Nephron (organoid): Measurements from ENCODE around the gene UBTD1.

Experiments
- H3K27ac Mint-ChIP-seq, 3 experiments: 2 replicates each; pipeline ENCODE4 v1.8.0; 2020; ENCODE audit warnings: mixed read lengths in 3 of 3, mild to moderate bottlenecking in 2 of 3, moderate library complexity in 1 of 3
- H3K27me3 Mint-ChIP-seq: 2 replicates; pipeline ENCODE4 v1.8.0; 2021; ENCODE audit warnings: low read depth, mild to moderate bottlenecking, moderate library complexity, mixed read lengths
- H3K36me3 Mint-ChIP-seq: 2 replicates; pipeline ENCODE4 v1.8.0; 2020; ENCODE audit warnings: low read depth, mixed read lengths
- H3K4me1 Mint-ChIP-seq: 2 replicates; pipeline ENCODE4 v1.8.0; 2020; ENCODE audit warnings: mixed read lengths
- H3K4me3 Mint-ChIP-seq, 3 experiments: 2 replicates each; pipeline ENCODE4 v1.8.0; 2020; ENCODE audit warnings: mild to moderate bottlenecking in 3 of 3, mixed read lengths in 3 of 3, moderate library complexity in 2 of 3
- H3K9me3 Mint-ChIP-seq: 2 replicates; pipeline ENCODE4 v1.8.0; 2020; ENCODE audit warnings: mixed read lengths
- TF ChIP-seq, protein P1 (sequence below), 3 experiments: fragments of 200-600 bp; sonication (generic); IDR thresholded peaks; one replicate each; pipeline ENCODE4 v1.5.0; 2021; ENCODE audit warnings: antibody characterized with exemption in 3 of 3; ENCODE audit not compliant: unreplicated experiment in 3 of 3

The UBTD1 gene

GRCh38 chr10:97511711-97512440 lies 13.2 kb downstream of the UBTD1 start:
- Mint-ChIP-seq H3K27ac (peak overlapping the region in 1 of 3 experiments; percentile 63), H3K27me3 (no peaks in the 10 kb centered on the region), H3K4me1 (peaks cover 36% of the 10 kb centered on the region), H3K4me3 (no peak overlapping the region), H3K9me3 (no peaks in the 10 kb centered on the region), H3K36me3 (no peaks in the 10 kb centered on the region)
- TF ChIP-seq, protein P1, sequence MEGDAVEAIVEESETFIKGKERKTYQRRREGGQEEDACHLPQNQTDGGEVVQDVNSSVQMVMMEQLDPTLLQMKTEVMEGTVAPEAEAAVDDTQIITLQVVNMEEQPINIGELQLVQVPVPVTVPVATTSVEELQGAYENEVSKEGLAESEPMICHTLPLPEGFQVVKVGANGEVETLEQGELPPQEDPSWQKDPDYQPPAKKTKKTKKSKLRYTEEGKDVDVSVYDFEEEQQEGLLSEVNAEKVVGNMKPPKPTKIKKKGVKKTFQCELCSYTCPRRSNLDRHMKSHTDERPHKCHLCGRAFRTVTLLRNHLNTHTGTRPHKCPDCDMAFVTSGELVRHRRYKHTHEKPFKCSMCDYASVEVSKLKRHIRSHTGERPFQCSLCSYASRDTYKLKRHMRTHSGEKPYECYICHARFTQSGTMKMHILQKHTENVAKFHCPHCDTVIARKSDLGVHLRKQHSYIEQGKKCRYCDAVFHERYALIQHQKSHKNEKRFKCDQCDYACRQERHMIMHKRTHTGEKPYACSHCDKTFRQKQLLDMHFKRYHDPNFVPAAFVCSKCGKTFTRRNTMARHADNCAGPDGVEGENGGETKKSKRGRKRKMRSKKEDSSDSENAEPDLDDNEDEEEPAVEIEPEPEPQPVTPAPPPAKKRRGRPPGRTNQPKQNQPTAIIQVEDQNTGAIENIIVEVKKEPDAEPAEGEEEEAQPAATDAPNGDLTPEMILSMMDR (IDR thresholded peaks at IDR 0.05; ENCODE audit: unreplicated experiment in 3 of 3): no peak

- Mint-ChIP-seq H3K4me3 (no peak overlapping the region), H3K9me3 (no peaks in the 10 kb centered on the region), H3K4me1 (peaks cover 44% of the 10 kb centered on the region), H3K27ac (peak overlapping the region in 1 of 3 experiments; percentile 6), H3K27me3 (no peaks in the 10 kb centered on the region), H3K36me3 (no peaks in the 10 kb centered on the region)
- TF ChIP-seq, protein P1 (IDR thresholded peaks at IDR 0.05; ENCODE audit: unreplicated experiment in 3 of 3): no peak
These were observed 14.3 kb downstream of the UBTD1 start for GRCh38 chr10:97512993-97513392.

DNA sequence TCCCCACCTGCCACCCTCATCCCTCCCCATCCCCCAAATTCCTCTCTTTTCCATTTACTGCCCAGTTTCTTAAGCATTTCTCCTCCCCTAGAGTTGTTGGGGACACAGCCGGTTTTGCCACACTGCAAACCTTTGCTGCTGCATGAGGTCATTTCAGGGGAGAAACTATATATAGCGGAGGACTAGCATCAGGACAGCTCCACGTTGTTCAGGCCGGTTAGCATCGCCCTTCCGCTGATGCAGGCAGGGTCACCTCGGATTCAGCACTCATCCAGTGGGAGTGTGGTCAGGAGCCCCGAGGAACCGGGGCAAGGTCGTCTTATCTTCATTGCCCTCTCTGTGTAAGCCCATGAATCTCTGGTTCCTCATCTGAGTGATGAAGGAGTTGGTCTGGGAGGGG lies 15.6 kb downstream of the UBTD1 start:
- TF ChIP-seq, protein P1 (IDR thresholded peaks at IDR 0.05; ENCODE audit: unreplicated experiment in 3 of 3): no peak
- H3K27me3 Mint-ChIP-seq: no peaks in the 10 kb centered on the region
- H3K9me3 Mint-ChIP-seq: no peaks in the 10 kb centered on the region
- peak overlapping the region in 1 of 3 experiments; percentile 37 for H3K27ac Mint-ChIP-seq
- H3K4me1 Mint-ChIP-seq: peaks cover 48% of the 10 kb centered on the region
- H3K36me3 Mint-ChIP-seq: no peaks in the 10 kb centered on the region
- H3K4me3 Mint-ChIP-seq: no peak overlapping the region

DNA sequence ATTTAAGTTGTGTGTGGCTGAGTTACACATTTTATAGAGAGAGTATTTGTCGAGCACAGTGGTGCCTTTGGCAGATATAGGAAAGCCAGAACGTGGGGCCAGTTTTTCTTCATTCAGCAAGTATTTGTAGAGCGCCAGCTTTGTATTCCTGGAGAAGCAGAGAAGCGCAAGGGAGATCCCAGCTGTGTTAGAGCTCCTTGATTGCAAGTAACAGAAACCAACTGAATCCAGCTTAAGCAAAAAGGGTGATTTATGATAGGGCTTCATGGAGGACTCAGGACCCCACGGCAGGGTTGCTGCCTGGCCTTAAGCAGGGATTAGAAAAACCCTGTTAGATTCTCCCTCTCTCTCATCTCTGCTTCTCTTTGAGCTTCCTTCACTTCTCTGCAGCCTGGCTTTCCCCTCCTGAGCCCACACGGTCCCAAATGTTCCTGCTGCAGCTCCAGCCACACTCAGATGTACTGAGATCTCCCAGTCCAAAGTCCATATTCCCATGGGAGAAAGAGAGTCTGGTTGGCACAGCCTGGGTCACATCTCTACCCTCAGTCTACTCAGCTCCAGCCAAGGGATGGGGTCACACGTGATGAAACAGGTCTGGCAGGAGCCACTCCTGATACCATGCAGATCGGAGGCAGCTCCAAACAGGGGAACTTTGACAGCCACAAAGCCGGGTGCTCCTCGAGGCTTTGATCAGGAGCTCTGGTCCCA lies 16.7 kb downstream of the UBTD1 start:
- H3K4me3 Mint-ChIP-seq: no peak overlapping the region
- H3K36me3 Mint-ChIP-seq: no peaks in the 10 kb centered on the region
- H3K27ac Mint-ChIP-seq: peak overlapping the region in 2 of 3 experiments; percentile 37 to 52
- H3K9me3 Mint-ChIP-seq: no peaks in the 10 kb centered on the region
- peaks cover 50% of the 10 kb centered on the region for H3K4me1 Mint-ChIP-seq
- H3K27me3 Mint-ChIP-seq: no peaks in the 10 kb centered on the region
- TF ChIP-seq, protein P1 (IDR thresholded peaks at IDR 0.05; ENCODE audit: unreplicated experiment in 3 of 3): no peak

DNA sequence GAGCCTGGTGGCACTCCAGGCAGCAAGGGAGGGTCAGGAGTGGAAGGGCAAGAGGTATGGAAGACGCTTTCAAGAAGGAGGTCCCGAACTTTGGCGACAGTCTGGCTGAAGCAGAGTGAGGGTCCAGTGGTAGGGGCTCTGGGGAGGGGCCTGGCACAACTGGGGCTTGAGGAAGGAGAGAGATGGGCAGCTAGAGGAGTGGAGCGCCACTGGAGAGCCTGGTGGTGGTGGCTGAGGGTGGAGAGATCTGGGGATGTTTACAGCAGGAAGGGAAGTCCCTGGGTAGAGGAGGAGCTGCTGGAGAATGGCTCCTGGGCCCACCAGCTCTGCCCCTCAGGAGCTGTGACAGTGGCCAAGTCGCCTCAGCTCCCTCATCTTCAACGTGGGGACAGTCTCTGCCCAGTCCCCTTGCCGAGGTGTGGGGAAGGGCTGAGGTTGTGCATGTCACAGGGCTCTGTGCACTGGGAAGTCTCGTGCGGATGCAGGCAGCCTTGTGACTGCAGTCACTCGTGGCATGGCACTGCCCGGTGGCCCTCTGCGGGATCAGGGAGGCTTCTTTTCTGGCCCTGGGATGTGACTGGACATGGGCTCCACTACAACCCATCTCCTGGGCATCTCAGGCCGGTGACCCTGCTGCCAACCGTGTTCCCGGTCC lies 18.5 kb downstream of the UBTD1 start:
- no peaks in the 10 kb centered on the region for H3K9me3 Mint-ChIP-seq
- peaks cover 47% of the 10 kb centered on the region for H3K4me1 Mint-ChIP-seq
- H3K36me3 Mint-ChIP-seq: no peaks in the 10 kb centered on the region
- TF ChIP-seq, protein P1 (IDR thresholded peaks at IDR 0.05; ENCODE audit: unreplicated experiment in 3 of 3): no peak
- H3K27ac Mint-ChIP-seq: no peak overlapping the region
- no peak overlapping the region for H3K4me3 Mint-ChIP-seq
- no peaks in the 10 kb centered on the region for H3K27me3 Mint-ChIP-seq
